Caco-2 (cell line): Measurements from ENCODE around the gene SPTB. TPM values are rescaled to one million over a fixed set of nuclear protein-coding genes. Genes with fewer than 3 reads are reported as not detected.

ENCODE experiments used
- BruUV-seq: library from RNA; stranded (reverse); fragments of 400-500 nt; replicated peaks from 2 replicates; lab custom pipeline; 2021; lab: Mats Ljungman, UMichigan
- CTCF ChIA-PET: fragments of 300-600 bp; sonication (Branson Sonifier 250); formaldehyde crosslinking; loops from one replicate; lab custom pipeline; 2022; ENCODE audit warnings: antibody characterized with exemption; lab: Charles Lee
- POLR2A ChIA-PET: fragments of 300-600 bp; sonication (Branson Sonifier 250); formaldehyde crosslinking; loops from one replicate; lab custom pipeline; 2022; ENCODE audit warnings: antibody characterized with exemption; lab: Charles Lee
- DNase-seq, 2 experiments: peaks; one replicate each; pipeline versions ENCODE4 v3.0.0 to v3.0.0-alpha.2; 2020 to 2022
- H3K27me3 ChIP-seq: replicated peaks from 2 replicates; pipeline ENCODE4 v1.6.0; 2011; ENCODE audit warnings: low read length; ENCODE audit not compliant: control insufficient read depth, insufficient read depth
- H3K36me3 ChIP-seq: 2 replicates; pipeline ENCODE4 v1.5.1; 2011; ENCODE audit warnings: low read length; ENCODE audit not compliant: control insufficient read depth, insufficient read depth
- H3K4me1 ChIP-seq: fragments of 250-450 bp; sonication (Bioruptor Pico); 2 replicates; pipeline ENCODE4 v1.5.1; 2020; ENCODE audit warnings: mild to moderate bottlenecking
- H3K4me3 ChIP-seq: 2 replicates; pipeline ENCODE4 v1.5.1; 2011; ENCODE audit warnings: low read depth, mild to moderate bottlenecking, control low read depth, low read length
- H3K9me3 ChIP-seq: fragments of 250-450 bp; sonication (Bioruptor Pico); 2 replicates; pipeline ENCODE4 v1.5.1; 2020; ENCODE audit warnings: mild to moderate bottlenecking, moderate library complexity
- H3K27ac Mint-ChIP-seq: one replicate; pipeline ENCODE4 v1.8.0; 2022; ENCODE audit warnings: mixed read lengths; ENCODE audit not compliant: unreplicated experiment
- H3K27me3 Mint-ChIP-seq: one replicate; pipeline ENCODE4 v1.8.0; 2022; ENCODE audit warnings: mixed read lengths; ENCODE audit not compliant: insufficient read depth, unreplicated experiment
- H3K36me3 Mint-ChIP-seq: one replicate; pipeline ENCODE4 v1.8.0; 2022; ENCODE audit warnings: mild to moderate bottlenecking, mixed read lengths; ENCODE audit not compliant: insufficient read depth, unreplicated experiment
- H3K4me1 Mint-ChIP-seq: one replicate; pipeline ENCODE4 v1.8.0; 2022; ENCODE audit warnings: low read depth, mixed read lengths; ENCODE audit not compliant: unreplicated experiment
- H3K4me3 Mint-ChIP-seq: one replicate; pipeline ENCODE4 v1.8.0; 2022; ENCODE audit warnings: mild to moderate bottlenecking, moderate library complexity, mixed read lengths; ENCODE audit not compliant: unreplicated experiment
- H3K9me3 Mint-ChIP-seq: one replicate; pipeline ENCODE4 v1.8.0; 2022; ENCODE audit warnings: mixed read lengths; ENCODE audit not compliant: unreplicated experiment
- CTCF ChIP-seq, 2 experiments: fragments of 200-600 bp in 1 of 2; IDR thresholded peaks; 1 replicate in 1 of 2; 2 replicates in 1 of 2; pipeline versions ENCODE4 v1.5.1 to v1.8.0; 2011 to 2022; ENCODE audit warnings: antibody characterized with exemption in 1 of 2, control low read depth in 1 of 2, inconsistent platforms in 1 of 2, low read depth in 1 of 2, low read length in 1 of 2, mild to moderate bottlenecking in 1 of 2, moderate library complexity in 1 of 2; ENCODE audit not compliant: insufficient read depth in 1 of 2, severe bottlenecking in 1 of 2, unreplicated experiment in 1 of 2
- intact Hi-C: fragments of 100-400 bp; cut with micrococcal nuclease; formaldehyde crosslinking; loops from one replicate; pipeline ENCODE4 v1.10.0; 2022; ENCODE audit not compliant: unreplicated experiment
- total RNA-seq: library from RNA; stranded (reverse); gene quantifications from 2 replicates; pipeline ENCODE4 v1.2.3, GENCODE V29; 2022

The SPTB gene
- total RNA-seq, 1 experiment from 2014 or later: 1.7 TPM

- intact Hi-C loops: no loop called here
- Histone ChIP-seq H3K36me3 (no peaks in the 10 kb centered on the region), H3K4me3 (no peak overlapping the region), H3K9me3 (peaks cover 10% of the 10 kb centered on the region), H3K4me1 (no peaks in the 10 kb centered on the region), H3K27me3 (no peaks in the 10 kb centered on the region)
- no TSS peak for BruUV-seq
- H3K27me3 Mint-ChIP-seq: no peaks in the 10 kb centered on the region
- no peak for DNase-seq
- POLR2A ChIA-PET: no interaction called here
- peak in 1 of 2 experiments; percentile 19 for TF ChIP-seq CTCF (IDR thresholded peaks at IDR 0.05; ENCODE audit: insufficient read depth in 1 of 2, low read depth in 1 of 2, low read length in 1 of 2, severe bottlenecking in 1 of 2, unreplicated experiment in 1 of 2)
- H3K4me3 Mint-ChIP-seq: no peak overlapping the region
- H3K27ac Mint-ChIP-seq: no peak overlapping the region
- H3K36me3 Mint-ChIP-seq: peaks cover 14% of the 10 kb centered on the region
- peaks cover 2% of the 10 kb centered on the region for H3K4me1 Mint-ChIP-seq
- peaks cover 10% of the 10 kb centered on the region for H3K9me3 Mint-ChIP-seq
- CTCF ChIA-PET: interaction anchor here (0.5 to 1.2 kb wide), 3 partner anchors 28 to 119 kb away, joined by 3 to 5 read pairs (median 3); no protein-coding TSS in a partner anchor
These were observed 107.2 kb downstream of the SPTB start for GRCh38 chr14:64772397-64772950.

DNA sequence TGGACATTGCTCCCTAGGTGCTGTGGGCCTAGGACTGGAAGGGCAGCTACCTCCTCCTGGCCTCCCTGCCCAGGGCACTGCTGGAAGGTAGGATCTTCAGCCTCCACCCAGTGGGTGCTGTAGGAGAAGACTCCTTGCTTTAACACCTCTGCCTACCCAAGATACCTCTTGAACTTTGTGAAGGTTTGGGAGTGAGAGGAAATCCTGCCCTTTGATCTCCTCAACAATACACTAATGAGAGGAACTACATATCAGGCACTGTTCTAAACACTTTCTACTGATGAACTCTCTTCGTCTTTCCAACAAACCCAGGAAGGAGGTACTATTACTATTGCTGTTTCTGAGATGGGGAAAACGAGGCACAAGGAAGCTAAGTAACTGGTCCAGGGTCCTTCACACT lies 108.5 kb downstream of the SPTB start:
- intact Hi-C loops: no loop called here

GRCh38 chr14:64770751-64771150 lies 109.0 kb downstream of the SPTB start:
- no peaks in the 10 kb centered on the region for H3K36me3 ChIP-seq
- H3K27me3 ChIP-seq: no peaks in the 10 kb centered on the region
- no peak for TF ChIP-seq CTCF (IDR thresholded peaks at IDR 0.05; ENCODE audit: insufficient read depth in 1 of 2, low read depth in 1 of 2, low read length in 1 of 2, severe bottlenecking in 1 of 2, unreplicated experiment in 1 of 2)
- H3K4me3 Mint-ChIP-seq: no peak overlapping the region
- no TSS peak for BruUV-seq
- H3K4me1 ChIP-seq: no peaks in the 10 kb centered on the region
- H3K9me3 Mint-ChIP-seq: peaks cover 10% of the 10 kb centered on the region
- ChIA-PET POLR2A (no interaction called here), CTCF (no interaction called here)
- H3K27me3 Mint-ChIP-seq: no peaks in the 10 kb centered on the region
- peaks cover 14% of the 10 kb centered on the region for H3K36me3 Mint-ChIP-seq
- no peak for DNase-seq
- peaks cover 10% of the 10 kb centered on the region for H3K9me3 ChIP-seq
- H3K4me3 ChIP-seq: no peak overlapping the region
- intact Hi-C loops: no loop called here
- H3K4me1 Mint-ChIP-seq: peaks cover 12% of the 10 kb centered on the region
- H3K27ac Mint-ChIP-seq: no peak overlapping the region

More for the DNA sequence above, 108.5 kb downstream of the SPTB start:
- no peak overlapping the region for H3K4me3 ChIP-seq
- Mint-ChIP-seq H3K27ac (no peak overlapping the region), H3K4me3 (no peak overlapping the region), H3K4me1 (peaks cover 7% of the 10 kb centered on the region), H3K27me3 (no peaks in the 10 kb centered on the region), H3K9me3 (peaks cover 10% of the 10 kb centered on the region), H3K36me3 (peaks cover 14% of the 10 kb centered on the region)
- H3K4me1 ChIP-seq: no peaks in the 10 kb centered on the region
- no peak for TF ChIP-seq CTCF (IDR thresholded peaks at IDR 0.05; ENCODE audit: insufficient read depth in 1 of 2, low read depth in 1 of 2, low read length in 1 of 2, severe bottlenecking in 1 of 2, unreplicated experiment in 1 of 2)
- ChIA-PET POLR2A (no interaction called here), CTCF (no interaction called here)
- DNase-seq: no peak
- H3K27me3 ChIP-seq: no peaks in the 10 kb centered on the region
- peaks cover 10% of the 10 kb centered on the region for H3K9me3 ChIP-seq
- BruUV-seq: no TSS peak
- H3K36me3 ChIP-seq: no peaks in the 10 kb centered on the region
